IPS-NIHi7 (cell line): ENCODE results near the gene ZDHHC11.
"Not testable (repeated sequence)": the region's sequence is repeated elsewhere in the genome, so short reads cannot be mapped to it uniquely, and the experiment has no call there.

Experiments used
- DNase-seq: peaks from one replicate; pipeline ENCODE4 v3.0.0; 2012; ENCODE audit warnings: mixed read lengths; ENCODE audit errors: extremely low spot score

The ZDHHC11 gene

GRCh38 chr5:844426-844825 is 6.4 kb downstream of the ZDHHC11 start:
- DNase-seq = not testable (repeated sequence)

- not testable (repeated sequence) for DNase-seq
These were observed 6.9 kb downstream of the ZDHHC11 start for GRCh38 chr5:843926-844325.

GRCh38 chr5:843371-843770 is 7.4 kb downstream of the ZDHHC11 start:
- not testable (repeated sequence) for DNase-seq

DNA sequence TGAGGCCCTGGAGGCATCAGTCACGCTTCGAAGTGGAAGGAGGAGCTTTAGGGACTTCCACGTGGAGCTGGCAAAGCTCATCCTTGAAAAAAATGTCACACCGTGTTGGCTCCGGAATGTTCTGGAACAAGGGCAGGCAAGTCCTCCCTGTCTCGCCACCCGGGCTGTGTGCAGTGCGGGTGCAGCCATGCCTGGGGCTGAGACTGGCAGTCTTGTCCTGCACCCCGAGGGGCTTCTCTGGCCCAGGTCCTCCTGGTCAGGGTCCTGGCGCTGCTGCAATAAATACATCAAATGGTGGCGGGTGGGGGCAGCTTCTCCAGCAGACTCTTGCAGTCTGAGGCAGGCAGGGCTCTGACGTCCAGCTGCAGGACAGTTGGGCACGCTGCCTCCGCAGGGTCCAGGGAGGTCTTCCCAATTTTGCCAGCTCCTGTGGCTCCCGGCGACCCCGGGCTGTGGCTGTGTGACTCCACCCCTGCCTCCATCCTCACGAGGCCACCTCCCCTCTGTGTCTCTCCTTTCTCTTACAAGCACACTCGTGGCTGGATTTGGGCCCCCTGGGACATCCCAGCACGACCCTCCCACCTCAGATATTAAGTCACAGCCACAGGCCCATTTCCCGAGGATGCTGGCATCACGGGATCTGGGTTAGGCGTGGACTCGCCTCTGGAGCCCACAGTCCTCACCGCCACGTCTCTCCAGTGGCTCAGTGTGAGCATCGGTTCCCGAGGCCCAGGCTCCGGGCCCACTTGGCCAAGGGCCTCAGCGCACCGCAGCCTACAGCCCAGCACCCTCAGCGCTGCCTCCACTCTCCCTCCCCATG is 8.2 kb downstream of the ZDHHC11 start:
- not testable (repeated sequence) for DNase-seq

GRCh38 chr5:841531-842401 is 9.0 kb downstream of the ZDHHC11 start:
- DNase-seq = not testable (repeated sequence)

- not testable (repeated sequence) for DNase-seq
These were observed 9.8 kb downstream of the ZDHHC11 start for GRCh38 chr5:840974-841435.

- DNase-seq = not testable (repeated sequence)
These were observed 10.4 kb downstream of the ZDHHC11 start for GRCh38 chr5:840118-840973.

DNA sequence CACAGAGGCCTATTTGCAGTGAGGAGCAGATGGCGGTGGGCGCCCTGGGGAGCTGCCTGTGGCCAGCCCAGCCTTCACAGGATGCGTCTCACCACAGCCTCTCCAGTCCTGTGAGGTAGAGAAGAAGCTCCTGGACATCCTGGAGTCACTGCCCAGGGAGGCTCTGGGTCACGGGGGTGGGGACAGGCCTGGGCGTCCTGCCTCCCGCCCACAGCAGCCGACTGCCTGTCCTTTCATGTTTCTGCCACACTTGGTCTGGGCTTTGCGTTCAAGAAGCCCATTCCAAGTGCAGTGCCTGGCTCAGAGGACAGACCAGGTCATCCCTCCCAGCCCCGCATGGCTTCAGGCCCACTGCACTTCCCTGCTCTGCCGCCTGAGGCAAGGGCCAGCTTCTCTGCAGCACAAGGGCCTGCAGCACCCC is 12.3 kb downstream of the ZDHHC11 start:
- DNase-seq = not testable (repeated sequence)

GRCh38 chr5:837621-838121 is 13.1 kb downstream of the ZDHHC11 start:
- DNase-seq = not testable (repeated sequence)

- not testable (repeated sequence) for DNase-seq
These were observed 14.7 kb downstream of the ZDHHC11 start for GRCh38 chr5:835933-836612.

DNA sequence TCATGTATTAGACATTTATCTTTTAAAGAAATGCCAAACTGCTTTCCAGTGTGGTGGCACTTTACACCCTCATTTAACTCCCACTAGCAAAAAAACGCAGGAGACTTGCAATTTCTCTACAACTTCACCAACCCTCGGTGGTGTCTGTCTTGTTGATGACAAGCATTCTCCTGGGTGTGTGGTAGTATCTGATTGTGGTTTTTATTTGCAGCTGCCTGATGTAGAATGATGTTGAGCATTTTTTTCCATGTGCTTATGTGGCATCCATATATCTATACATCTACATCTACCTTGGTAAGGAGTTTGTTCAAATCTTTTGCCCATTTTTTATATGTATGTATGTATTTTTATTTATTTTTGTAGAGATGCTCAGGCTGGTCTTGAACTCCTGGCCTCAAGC is 16.8 kb downstream of the ZDHHC11 start:
- DNase-seq = not testable (repeated sequence)

GRCh38 chr5:828194-828593 is 22.6 kb downstream of the ZDHHC11 start:
- not testable (repeated sequence) for DNase-seq

DNA sequence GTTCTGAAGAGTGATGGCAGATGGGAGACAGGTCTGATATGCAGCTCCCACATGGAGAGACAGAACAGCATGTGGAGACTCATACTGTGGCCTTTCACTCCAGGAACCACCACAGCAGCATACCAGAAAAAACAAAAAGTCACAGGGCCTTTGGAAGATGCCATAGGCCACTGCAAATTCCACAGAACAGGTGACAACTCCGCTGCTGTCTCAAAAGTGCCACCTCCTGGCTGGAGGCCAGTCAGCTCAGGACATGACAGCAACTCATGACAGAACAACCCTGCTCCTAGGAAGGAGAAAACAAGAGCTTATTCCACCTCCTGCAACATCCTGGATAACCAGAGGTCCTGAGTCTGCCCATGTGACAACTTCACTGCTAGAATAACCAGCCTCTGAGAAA is 25.2 kb downstream of the ZDHHC11 start:
- DNase-seq = not testable (repeated sequence)

DNA sequence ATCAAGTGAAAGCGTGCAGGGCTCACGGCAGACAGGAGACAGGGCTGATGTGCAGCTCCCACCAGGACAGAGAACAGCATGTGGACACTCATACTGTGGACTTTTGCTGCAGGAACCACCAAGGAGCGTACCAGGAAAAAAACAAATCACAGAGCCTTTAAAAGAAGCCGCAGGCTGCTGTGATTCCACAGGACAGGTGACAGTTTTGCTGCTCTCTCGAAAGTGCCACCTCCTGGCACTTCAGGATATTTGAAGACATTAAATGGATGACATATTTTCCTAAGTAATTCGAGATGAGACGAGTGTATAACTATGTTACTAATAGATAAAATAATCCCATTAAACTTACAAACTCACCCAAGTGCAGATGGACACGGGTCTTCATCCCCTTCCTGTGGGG is 29.3 kb downstream of the ZDHHC11 start:
- DNase-seq = no peak

GRCh38 chr5:820245-820644 is 30.5 kb downstream of the ZDHHC11 start:
- no peak for DNase-seq

DNA sequence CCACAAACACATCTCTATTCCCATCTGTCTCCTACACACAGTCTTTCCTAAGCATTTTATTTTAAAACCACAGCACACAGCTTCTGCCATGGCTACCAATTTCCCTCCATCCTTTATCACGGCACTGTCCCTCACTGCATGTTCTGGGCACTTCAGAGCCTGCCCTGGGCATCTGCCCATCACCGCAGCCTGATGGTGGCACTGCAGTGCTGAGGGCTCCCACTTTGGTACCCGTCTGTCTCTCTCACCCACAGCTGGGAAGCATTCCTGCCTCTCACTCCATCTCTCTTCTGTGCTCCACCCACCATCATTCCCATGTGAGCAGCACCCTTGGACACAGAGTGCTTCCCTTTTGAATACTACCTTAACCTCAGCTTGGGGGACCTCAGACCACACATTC is 31.7 kb downstream of the ZDHHC11 start:
- no peak for DNase-seq

GRCh38 chr5:816176-816575 is 34.6 kb downstream of the ZDHHC11 start:
- DNase-seq = no peak

- no peak for DNase-seq
These were observed 35.3 kb downstream of the ZDHHC11 start for GRCh38 chr5:815449-815848.

DNA sequence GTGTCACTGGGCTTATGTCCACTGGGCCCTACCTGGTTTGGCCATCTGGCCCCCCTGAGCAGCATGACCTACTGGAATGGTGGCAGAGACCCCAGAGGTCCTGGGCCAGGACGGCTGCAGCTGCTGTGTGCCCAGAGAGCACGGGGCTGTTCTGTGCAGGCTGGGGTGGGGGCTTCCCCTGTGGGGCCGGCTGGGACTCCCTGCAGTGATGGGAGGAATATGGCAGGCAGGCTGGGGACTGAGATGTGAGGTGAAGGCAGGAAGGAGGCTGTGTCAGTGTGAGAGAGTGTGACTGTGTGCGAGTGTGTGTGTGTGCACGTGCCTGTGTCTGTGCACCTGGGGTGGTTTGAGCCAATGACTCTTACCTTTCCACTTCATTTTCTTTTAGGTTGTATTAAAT is 37.2 kb downstream of the ZDHHC11 start:
- not testable (repeated sequence) for DNase-seq

- not testable (repeated sequence) for DNase-seq
These were observed 39.4 kb downstream of the ZDHHC11 start for GRCh38 chr5:811384-811783.
